ENCODE results near the gene CDH8.

CDH8 gene

GRCh38 chr16:61909074-61909473 is 127.2 kb downstream of the CDH8 start:
- no peaks in the 10 kb centered on the region for H3K4me1 ChIP-seq (ENCODE audit: low read depth, poor library complexity, severe bottlenecking)
- no peak for TF ChIP-seq CTCF (conservative IDR thresholded peaks at IDR 0.05; ENCODE audit: low read depth, low read length)
- no peak overlapping the region for H3K27ac ChIP-seq
- H2AFZ ChIP-seq (ENCODE audit: low read depth) = no peak overlapping the region
- no peaks in the 10 kb centered on the region for H3K27me3 ChIP-seq (ENCODE audit: insufficient read depth, low read depth)
- no peaks in the 10 kb centered on the region for H4K20me1 ChIP-seq (ENCODE audit: insufficient read depth)
- no peak overlapping the region for H3K4me2 ChIP-seq
- no peak overlapping the region for H3K9ac ChIP-seq
- no peaks in the 10 kb centered on the region for H3K36me3 ChIP-seq (ENCODE audit: insufficient read depth)
- H3K79me2 ChIP-seq (ENCODE audit: insufficient read depth, low read depth) = no peaks in the 10 kb centered on the region
- no peak overlapping the region for H3K4me3 ChIP-seq (IDR thresholded peaks at IDR 0.05; ENCODE audit: insufficient read depth, low read depth, low read length)

GRCh38 chr16:61908426-61908825 is 127.8 kb downstream of the CDH8 start:
- no peaks in the 10 kb centered on the region for H3K4me1 ChIP-seq (ENCODE audit: low read depth, poor library complexity, severe bottlenecking)
- H2AFZ ChIP-seq (ENCODE audit: low read depth) = no peak overlapping the region
- no peak for TF ChIP-seq CTCF (conservative IDR thresholded peaks at IDR 0.05; ENCODE audit: low read depth, low read length)
- H3K27ac ChIP-seq = no peak overlapping the region
- H3K79me2 ChIP-seq (ENCODE audit: insufficient read depth, low read depth) = no peaks in the 10 kb centered on the region
- H4K20me1 ChIP-seq (ENCODE audit: insufficient read depth) = no peaks in the 10 kb centered on the region
- H3K36me3 ChIP-seq (ENCODE audit: insufficient read depth) = no peaks in the 10 kb centered on the region
- no peak overlapping the region for H3K4me2 ChIP-seq
- H3K9ac ChIP-seq = no peak overlapping the region
- no peak overlapping the region for H3K4me3 ChIP-seq (IDR thresholded peaks at IDR 0.05; ENCODE audit: insufficient read depth, low read depth, low read length)
- no peaks in the 10 kb centered on the region for H3K27me3 ChIP-seq (ENCODE audit: insufficient read depth, low read depth)

GRCh38 chr16:61901689-61902088 is 134.5 kb downstream of the CDH8 start:
- Histone ChIP-seq H3K4me2 (no peak overlapping the region), H3K27me3 (ENCODE audit: insufficient read depth, low read depth) (no peaks in the 10 kb centered on the region), H3K79me2 (ENCODE audit: insufficient read depth, low read depth) (no peaks in the 10 kb centered on the region), H3K4me1 (ENCODE audit: low read depth, poor library complexity, severe bottlenecking) (no peaks in the 10 kb centered on the region), H2AFZ (ENCODE audit: low read depth) (no peak overlapping the region), H3K4me3 (IDR thresholded peaks at IDR 0.05; ENCODE audit: insufficient read depth, low read depth, low read length) (no peak overlapping the region), H3K27ac (no peak overlapping the region), H3K9ac (no peak overlapping the region), H3K36me3 (ENCODE audit: insufficient read depth) (no peaks in the 10 kb centered on the region), H4K20me1 (ENCODE audit: insufficient read depth) (no peaks in the 10 kb centered on the region)
- TF ChIP-seq CTCF (conservative IDR thresholded peaks at IDR 0.05; ENCODE audit: low read depth, low read length) = no peak

GRCh38 chr16:61900482-61900881 is 135.8 kb downstream of the CDH8 start:
- Histone ChIP-seq H2AFZ (ENCODE audit: low read depth) (no peak overlapping the region), H3K4me3 (IDR thresholded peaks at IDR 0.05; ENCODE audit: insufficient read depth, low read depth, low read length) (no peak overlapping the region), H3K36me3 (ENCODE audit: insufficient read depth) (no peaks in the 10 kb centered on the region), H3K79me2 (ENCODE audit: insufficient read depth, low read depth) (no peaks in the 10 kb centered on the region), H3K9ac (no peak overlapping the region), H4K20me1 (ENCODE audit: insufficient read depth) (no peaks in the 10 kb centered on the region), H3K4me1 (ENCODE audit: low read depth, poor library complexity, severe bottlenecking) (no peaks in the 10 kb centered on the region), H3K27ac (no peak overlapping the region), H3K4me2 (no peak overlapping the region), H3K27me3 (ENCODE audit: insufficient read depth, low read depth) (no peaks in the 10 kb centered on the region)
- no peak for TF ChIP-seq CTCF (conservative IDR thresholded peaks at IDR 0.05; ENCODE audit: low read depth, low read length)

- Histone ChIP-seq H3K4me1 (ENCODE audit: low read depth, poor library complexity, severe bottlenecking) (no peaks in the 10 kb centered on the region), H3K9ac (no peak overlapping the region), H3K36me3 (ENCODE audit: insufficient read depth) (no peaks in the 10 kb centered on the region), H3K4me2 (no peak overlapping the region), H3K27ac (no peak overlapping the region), H3K27me3 (ENCODE audit: insufficient read depth, low read depth) (no peaks in the 10 kb centered on the region), H3K79me2 (ENCODE audit: insufficient read depth, low read depth) (no peaks in the 10 kb centered on the region), H2AFZ (ENCODE audit: low read depth) (no peak overlapping the region), H4K20me1 (ENCODE audit: insufficient read depth) (no peaks in the 10 kb centered on the region), H3K4me3 (IDR thresholded peaks at IDR 0.05; ENCODE audit: insufficient read depth, low read depth, low read length) (no peak overlapping the region)
- no peak for TF ChIP-seq CTCF (conservative IDR thresholded peaks at IDR 0.05; ENCODE audit: low read depth, low read length)
These were observed 138.6 kb downstream of the CDH8 start for GRCh38 chr16:61897657-61898056.
